Testis (tissue), 2 donors: ENCODE data around the gene SCFD2.

Experiments
- POLR2A ChIP-seq: fragments of 450-650 bp; IDR thresholded peaks from one replicate; pipeline ENCODE4 v1.6.1; 2017; ENCODE audit warnings: antibody characterized with exemption, mild to moderate bottlenecking, moderate library complexity
- TF ChIP-seq, protein P1 (sequence below), 3 experiments: fragments of 450-650 bp in 2 of 3; fragments of 200-600 bp in 1 of 3; sonication (generic) in 1 of 3; IDR thresholded peaks; one replicate each; pipeline ENCODE4 v1.5.1; 2016 to 2019; ENCODE audit warnings: antibody characterized with exemption in 3 of 3, mild to moderate bottlenecking in 2 of 3, moderate library complexity in 1 of 3

DNA sequence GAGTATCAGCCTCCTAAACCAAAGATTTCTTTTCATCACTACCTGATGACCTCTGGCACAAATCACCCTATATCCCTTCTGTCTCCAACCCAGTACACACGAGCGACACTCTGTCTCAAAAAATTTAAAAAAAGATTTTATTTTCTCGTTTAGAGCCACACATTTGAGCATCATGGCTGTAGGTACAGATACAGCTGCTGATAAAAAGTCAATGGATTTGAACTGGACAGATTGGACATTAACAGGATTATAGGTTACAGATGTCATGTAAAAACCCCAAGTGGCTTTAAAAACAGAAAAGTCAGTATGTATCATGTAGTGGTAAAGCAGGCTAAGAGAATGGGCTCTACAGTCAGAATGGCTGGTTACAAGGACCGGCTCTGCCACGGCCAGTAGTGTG is 171.1 kb downstream of the SCFD2 start:
- TF ChIP-seq, protein P1, sequence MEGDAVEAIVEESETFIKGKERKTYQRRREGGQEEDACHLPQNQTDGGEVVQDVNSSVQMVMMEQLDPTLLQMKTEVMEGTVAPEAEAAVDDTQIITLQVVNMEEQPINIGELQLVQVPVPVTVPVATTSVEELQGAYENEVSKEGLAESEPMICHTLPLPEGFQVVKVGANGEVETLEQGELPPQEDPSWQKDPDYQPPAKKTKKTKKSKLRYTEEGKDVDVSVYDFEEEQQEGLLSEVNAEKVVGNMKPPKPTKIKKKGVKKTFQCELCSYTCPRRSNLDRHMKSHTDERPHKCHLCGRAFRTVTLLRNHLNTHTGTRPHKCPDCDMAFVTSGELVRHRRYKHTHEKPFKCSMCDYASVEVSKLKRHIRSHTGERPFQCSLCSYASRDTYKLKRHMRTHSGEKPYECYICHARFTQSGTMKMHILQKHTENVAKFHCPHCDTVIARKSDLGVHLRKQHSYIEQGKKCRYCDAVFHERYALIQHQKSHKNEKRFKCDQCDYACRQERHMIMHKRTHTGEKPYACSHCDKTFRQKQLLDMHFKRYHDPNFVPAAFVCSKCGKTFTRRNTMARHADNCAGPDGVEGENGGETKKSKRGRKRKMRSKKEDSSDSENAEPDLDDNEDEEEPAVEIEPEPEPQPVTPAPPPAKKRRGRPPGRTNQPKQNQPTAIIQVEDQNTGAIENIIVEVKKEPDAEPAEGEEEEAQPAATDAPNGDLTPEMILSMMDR (IDR thresholded peaks at IDR 0.05), result no peak
- TF ChIP-seq POLR2A, result no peak
